ENCODE measurements around the gene IFRD2.
A peak's percentile ranks its signal among the peaks of the same experiment; 100 is the strongest.
"Not testable (repeated sequence)": the region's sequence is repeated elsewhere in the genome, so short reads cannot be mapped to it uniquely, and the experiment has no call there.

Gene IFRD2

GRCh38 chr3:50322115-50322385 is 29.8 kb upstream of the IFRD2 start:
- Histone ChIP-seq H3K27ac (ENCODE audit: low read depth, low read length) (peak overlapping the region; percentile 96), H3K27me3 (ENCODE audit: control insufficient read depth, insufficient read depth, low read length) (no peaks in the 10 kb centered on the region), H3K4me3 (ENCODE audit: low read length) (peak overlapping the region; percentile 94), H3K36me3 (ENCODE audit: control insufficient read depth, insufficient read depth, low read length) (peaks cover 10% of the 10 kb centered on the region), H3K4me1 (ENCODE audit: control insufficient read depth, insufficient read depth, low read length) (peaks cover 22% of the 10 kb centered on the region), H3K9ac (ENCODE audit: low read length) (no peak overlapping the region)

- Histone ChIP-seq H3K4me1 (ENCODE audit: control insufficient read depth, insufficient read depth, low read length) (peaks cover 21% of the 10 kb centered on the region), H3K9ac (ENCODE audit: low read length) (peak overlapping the region; percentile 93), H3K4me3 (ENCODE audit: low read length) (peak overlapping the region; percentile 94), H3K36me3 (ENCODE audit: control insufficient read depth, insufficient read depth, low read length) (peaks cover 13% of the 10 kb centered on the region), H3K27me3 (ENCODE audit: control insufficient read depth, insufficient read depth, low read length) (no peaks in the 10 kb centered on the region), H3K27ac (ENCODE audit: low read depth, low read length) (peak overlapping the region; percentile 96)
Measured at GRCh38 chr3:50321336-50322114, 29.3 kb upstream of the IFRD2 start.

GRCh38 chr3:50320853-50321335 is 28.7 kb upstream of the IFRD2 start:
- no peaks in the 10 kb centered on the region for H3K27me3 ChIP-seq (ENCODE audit: control insufficient read depth, insufficient read depth, low read length)
- H3K4me1 ChIP-seq (ENCODE audit: control insufficient read depth, insufficient read depth, low read length), result peaks cover 21% of the 10 kb centered on the region
- peak overlapping the region; percentile 76 for H3K9ac ChIP-seq (ENCODE audit: low read length)
- H3K27ac ChIP-seq (ENCODE audit: low read depth, low read length), result peak overlapping the region; percentile 96
- H3K36me3 ChIP-seq (ENCODE audit: control insufficient read depth, insufficient read depth, low read length), result peaks cover 11% of the 10 kb centered on the region
- peak overlapping the region; percentile 94 for H3K4me3 ChIP-seq (ENCODE audit: low read length)

- Histone ChIP-seq H3K4me1 (ENCODE audit: control insufficient read depth, insufficient read depth, low read length) (peaks cover 21% of the 10 kb centered on the region), H3K27me3 (ENCODE audit: control insufficient read depth, insufficient read depth, low read length) (no peaks in the 10 kb centered on the region), H3K9ac (ENCODE audit: low read length) (peak overlapping the region; percentile 76), H3K27ac (ENCODE audit: low read depth, low read length) (peak overlapping the region; percentile 96), H3K4me3 (ENCODE audit: low read length) (peak overlapping the region; percentile 94), H3K36me3 (ENCODE audit: control insufficient read depth, insufficient read depth, low read length) (peaks cover 8% of the 10 kb centered on the region)
Measured at GRCh38 chr3:50319894-50320625, 27.8 kb upstream of the IFRD2 start.

- Histone ChIP-seq H3K36me3 (ENCODE audit: control insufficient read depth, insufficient read depth, low read length) (peaks cover 8% of the 10 kb centered on the region), H3K4me3 (ENCODE audit: low read length) (no peak overlapping the region), H3K9ac (ENCODE audit: low read length) (no peak overlapping the region), H3K4me1 (ENCODE audit: control insufficient read depth, insufficient read depth, low read length) (peaks cover 21% of the 10 kb centered on the region), H3K27ac (ENCODE audit: low read depth, low read length) (no peak overlapping the region), H3K27me3 (ENCODE audit: control insufficient read depth, insufficient read depth, low read length) (no peaks in the 10 kb centered on the region)
Measured at GRCh38 chr3:50319181-50319893, 27.1 kb upstream of the IFRD2 start.

- no peak overlapping the region for H3K9ac ChIP-seq (ENCODE audit: low read length)
- H3K27ac ChIP-seq (ENCODE audit: low read depth, low read length), result no peak overlapping the region
- H3K27me3 ChIP-seq (ENCODE audit: control insufficient read depth, insufficient read depth, low read length), result no peaks in the 10 kb centered on the region
- peaks cover 21% of the 10 kb centered on the region for H3K4me1 ChIP-seq (ENCODE audit: control insufficient read depth, insufficient read depth, low read length)
- H3K4me3 ChIP-seq (ENCODE audit: low read length), result peak overlapping the region; percentile 1
- H3K36me3 ChIP-seq (ENCODE audit: control insufficient read depth, insufficient read depth, low read length), result peaks cover 8% of the 10 kb centered on the region
Measured at GRCh38 chr3:50318615-50319014, 26.4 kb upstream of the IFRD2 start.

GRCh38 chr3:50318163-50318562 is 25.9 kb upstream of the IFRD2 start:
- H3K27me3 ChIP-seq (ENCODE audit: control insufficient read depth, insufficient read depth, low read length), result no peaks in the 10 kb centered on the region
- no peak overlapping the region for H3K9ac ChIP-seq (ENCODE audit: low read length)
- peaks cover 8% of the 10 kb centered on the region for H3K36me3 ChIP-seq (ENCODE audit: control insufficient read depth, insufficient read depth, low read length)
- H3K27ac ChIP-seq (ENCODE audit: low read depth, low read length), result no peak overlapping the region
- peak overlapping the region; percentile 1 for H3K4me3 ChIP-seq (ENCODE audit: low read length)
- peaks cover 21% of the 10 kb centered on the region for H3K4me1 ChIP-seq (ENCODE audit: control insufficient read depth, insufficient read depth, low read length)

- H3K4me1 ChIP-seq (ENCODE audit: control insufficient read depth, insufficient read depth, low read length), result peaks cover 21% of the 10 kb centered on the region
- peak overlapping the region; percentile 34 for H3K4me3 ChIP-seq (ENCODE audit: low read length)
- peak overlapping the region; percentile 54 for H3K27ac ChIP-seq (ENCODE audit: low read depth, low read length)
- H3K36me3 ChIP-seq (ENCODE audit: control insufficient read depth, insufficient read depth, low read length), result peaks cover 8% of the 10 kb centered on the region
- H3K9ac ChIP-seq (ENCODE audit: low read length), result peak overlapping the region; percentile 74
- no peaks in the 10 kb centered on the region for H3K27me3 ChIP-seq (ENCODE audit: control insufficient read depth, insufficient read depth, low read length)
Measured at GRCh38 chr3:50317300-50317699, 25.1 kb upstream of the IFRD2 start.

DNA sequence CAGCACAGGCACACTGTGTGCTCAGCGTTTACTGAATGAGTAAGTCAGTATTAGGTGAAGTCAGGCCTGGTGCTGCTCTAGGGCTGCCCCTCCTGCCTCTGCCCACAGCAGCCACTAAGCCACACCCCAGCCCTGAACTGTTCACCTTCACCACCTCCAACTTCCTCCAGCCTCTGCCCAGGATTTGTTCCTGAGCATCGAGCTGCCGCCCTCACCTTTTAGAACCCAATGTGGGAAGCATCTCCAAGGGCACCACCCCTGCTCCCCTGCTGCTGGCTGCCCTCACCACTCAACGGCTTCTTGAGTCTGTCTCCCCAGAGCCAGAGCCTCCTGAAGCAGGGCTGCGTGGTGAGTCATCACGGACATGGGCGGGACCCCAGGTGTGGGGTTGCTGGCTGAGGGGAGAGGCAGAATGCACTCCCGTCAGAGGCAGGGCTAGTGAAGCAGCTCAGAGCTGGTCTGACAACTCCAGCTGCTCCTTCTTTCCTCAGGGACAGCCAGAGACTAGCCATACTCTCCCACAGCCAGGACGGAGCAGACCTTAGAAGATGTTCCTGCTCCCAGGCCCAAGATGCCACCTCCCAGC is 24.5 kb upstream of the IFRD2 start:
- H3K4me1 ChIP-seq (ENCODE audit: control insufficient read depth, insufficient read depth, low read length), result peaks cover 17% of the 10 kb centered on the region
- peak overlapping the region; percentile 54 for H3K27ac ChIP-seq (ENCODE audit: low read depth, low read length)
- H3K9ac ChIP-seq (ENCODE audit: low read length), result peak overlapping the region; percentile 74
- H3K4me3 ChIP-seq (ENCODE audit: low read length), result peak overlapping the region; percentile 34
- H3K36me3 ChIP-seq (ENCODE audit: control insufficient read depth, insufficient read depth, low read length), result peaks cover 8% of the 10 kb centered on the region
- H3K27me3 ChIP-seq (ENCODE audit: control insufficient read depth, insufficient read depth, low read length), result no peaks in the 10 kb centered on the region

GRCh38 chr3:50314816-50315215 is 22.6 kb upstream of the IFRD2 start:
- Histone ChIP-seq H3K4me1 (ENCODE audit: control insufficient read depth, insufficient read depth, low read length) (peaks cover 11% of the 10 kb centered on the region), H3K27me3 (ENCODE audit: control insufficient read depth, insufficient read depth, low read length) (no peaks in the 10 kb centered on the region), H3K9ac (ENCODE audit: low read length) (no peak overlapping the region), H3K36me3 (ENCODE audit: control insufficient read depth, insufficient read depth, low read length) (peaks cover 8% of the 10 kb centered on the region), H3K4me3 (ENCODE audit: low read length) (no peak overlapping the region), H3K27ac (ENCODE audit: low read depth, low read length) (no peak overlapping the region)

DNA sequence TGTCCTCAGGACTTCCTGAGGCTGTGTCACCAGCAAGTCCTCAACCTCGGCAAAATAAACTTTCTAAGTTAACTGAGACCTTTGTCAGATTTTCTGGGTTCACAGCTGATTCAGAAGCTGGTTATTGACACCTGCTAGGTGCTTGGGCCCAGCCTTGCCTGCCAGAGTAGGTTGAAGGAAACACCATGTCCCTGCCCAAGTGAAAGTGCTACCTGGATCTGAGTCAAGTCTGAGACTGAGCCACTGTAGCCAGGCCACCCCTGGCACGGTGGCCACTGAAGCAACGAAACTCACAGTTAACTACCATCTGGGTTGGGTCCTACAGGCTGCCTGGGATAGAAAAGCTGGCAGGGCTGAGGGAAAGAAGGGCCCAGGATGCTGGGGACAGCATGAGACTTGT is 22.1 kb upstream of the IFRD2 start:
- Histone ChIP-seq H3K4me1 (ENCODE audit: control insufficient read depth, insufficient read depth, low read length) (peaks cover 6% of the 10 kb centered on the region), H3K27ac (ENCODE audit: low read depth, low read length) (no peak overlapping the region), H3K4me3 (ENCODE audit: low read length) (no peak overlapping the region), H3K36me3 (ENCODE audit: control insufficient read depth, insufficient read depth, low read length) (peaks cover 8% of the 10 kb centered on the region), H3K9ac (ENCODE audit: low read length) (no peak overlapping the region), H3K27me3 (ENCODE audit: control insufficient read depth, insufficient read depth, low read length) (no peaks in the 10 kb centered on the region)

DNA sequence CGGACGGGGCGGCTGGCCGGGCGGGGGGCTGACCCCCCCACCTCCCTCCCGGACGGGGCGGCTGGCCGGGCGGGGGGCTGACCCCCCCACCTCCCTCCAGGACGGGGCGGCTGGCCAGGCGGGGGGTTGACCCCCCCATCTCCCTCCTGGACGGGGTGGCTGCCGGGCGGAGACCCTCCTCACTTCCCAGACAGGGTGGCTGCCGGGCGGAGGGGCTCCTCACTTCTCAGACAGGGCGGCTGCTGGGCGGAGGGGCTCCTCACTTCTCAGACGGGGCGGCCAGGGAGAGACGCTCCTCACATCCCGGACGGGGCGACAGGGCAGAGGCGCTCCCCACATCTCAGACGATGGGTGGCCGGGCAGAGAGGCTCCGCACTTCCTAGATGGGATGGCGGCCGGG is 19.8 kb upstream of the IFRD2 start:
- not testable (repeated sequence) for H3K9ac ChIP-seq (ENCODE audit: low read length); H3K4me1 ChIP-seq (ENCODE audit: control insufficient read depth, insufficient read depth, low read length); H3K4me3 ChIP-seq (ENCODE audit: low read length); H3K27ac ChIP-seq (ENCODE audit: low read depth, low read length); H3K36me3 ChIP-seq (ENCODE audit: control insufficient read depth, insufficient read depth, low read length); H3K27me3 ChIP-seq (ENCODE audit: control insufficient read depth, insufficient read depth, low read length)
